ENCODE results near the gene ESPL1. TPM values are rescaled to one million over a fixed set of nuclear protein-coding genes. Genes with fewer than 3 reads are reported as not detected.
A peak's percentile ranks its signal among the peaks of the same experiment; 100 is the strongest.

The ESPL1 gene
- total RNA-seq (2014; rRNA removed; shearing (Covaris generic)) = 77.4 and 78.2 TPM in 2 replicates
- total RNA-seq (2022) = 121 and 137 TPM in 2 replicates
- Bru-seq, nascent RNA = percentile 77 among the genes with signal in this experiment
- BruChase-seq, experiment 1, labeled RNA remaining after a 6-hour chase = percentile 88 among the genes with signal in this experiment
- percentile 87 among the genes with signal in this experiment for BruChase-seq, experiment 2, labeled RNA remaining after a 2-hour chase
- long read RNA-seq, full-length matches to known transcripts = 30 of 153 reads
- long read RNA-seq, partial matches to known transcripts = 89 of 153 reads
- long read RNA-seq, other reads (novel, unspliced or antisense) = 34 of 153 reads

DNA sequence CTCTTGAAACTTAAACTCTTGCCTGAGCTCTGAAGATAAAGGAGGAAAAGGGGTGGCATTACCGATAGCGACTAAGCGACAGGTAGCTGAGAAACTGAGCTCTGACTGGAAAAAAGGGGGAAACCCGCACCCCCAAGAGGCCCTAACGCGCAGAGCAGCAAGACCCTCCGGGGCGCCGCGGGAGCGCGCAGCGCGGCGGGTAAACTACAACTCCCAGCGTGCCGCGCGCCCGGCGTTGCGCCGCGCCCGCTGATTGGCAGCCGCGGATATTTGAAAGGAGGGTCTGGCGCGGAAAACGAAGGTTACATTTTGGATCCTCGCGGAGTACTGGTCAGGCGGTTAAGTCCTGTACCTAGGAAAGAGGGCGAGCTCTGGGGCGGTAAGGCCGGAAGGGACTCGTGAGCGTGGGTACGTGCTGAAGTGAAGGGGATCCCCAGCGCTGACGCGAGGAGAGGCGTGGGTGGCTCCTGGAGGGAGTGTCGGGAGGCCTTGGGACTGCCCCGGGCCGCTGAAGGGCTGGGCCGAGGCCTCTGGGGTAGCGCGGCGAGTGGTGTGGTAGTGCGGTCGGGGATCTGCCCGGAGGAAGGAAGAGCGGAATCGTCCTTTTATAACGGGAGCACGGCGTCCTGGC, at the start of gene ESPL1:
Gene ESPL1, plus strand, starts transcription at position 301 of the 631 bp plus-strand sequence. CDS start 468 bp downstream, outside the sequence.
- DNase-seq (ENCODE audit: low spot score) = peak; percentile 94
- no peaks in the 10 kb centered on the region for H3K9me3 ChIP-seq (ENCODE audit: low read length)
- no peaks in the 10 kb centered on the region; the same call in 1 of the 2 replicates for H4K20me1 ChIP-seq (ENCODE audit: insufficient read depth, low read length)
- peaks cover 46% of the 10 kb centered on the region for H3K36me3 ChIP-seq (ENCODE audit: insufficient read depth, low read length)
- no peaks in the 10 kb centered on the region for H3K9me2 ChIP-seq (ENCODE audit: insufficient read depth, low read length)
- peak within 1 kb of the TSS; percentile 91 for H2AFZ ChIP-seq (ENCODE audit: low read length)
- POLR2A ChIA-PET = interaction anchor here (0.6 to 4.6 kb wide), 21 partner anchors 10 to 200 kb away, joined by 3 to 43 read pairs (median 6); partner anchors contain the start of genes ITGB7, PFDN5 and SP1
- H3K4me1 ChIP-seq (ENCODE audit: insufficient read depth, low read length, poor library complexity, severe bottlenecking) = peaks cover 31% of the 10 kb centered on the region
- peak within 1 kb of the TSS; percentile 56 for H3K27ac ChIP-seq (ENCODE audit: low read depth, low read length, poor library complexity, severe bottlenecking)
- peak within 1 kb of the TSS; percentile 94 for H3K4me2 ChIP-seq (ENCODE audit: low read length)
- peak within 1 kb of the TSS; percentile 87 for H3K4me3 ChIP-seq (ENCODE audit: low read depth, low read length, poor library complexity, severe bottlenecking)
- intact Hi-C loops (cut with micrococcal nuclease; ENCODE audit: unreplicated experiment) = loop anchor here (1.0 to 2.0 kb wide), 5 partner anchors 27 to 109 kb away; partner anchors contain the start of gene PFDN5
- TF ChIP-seq, protein P1, sequence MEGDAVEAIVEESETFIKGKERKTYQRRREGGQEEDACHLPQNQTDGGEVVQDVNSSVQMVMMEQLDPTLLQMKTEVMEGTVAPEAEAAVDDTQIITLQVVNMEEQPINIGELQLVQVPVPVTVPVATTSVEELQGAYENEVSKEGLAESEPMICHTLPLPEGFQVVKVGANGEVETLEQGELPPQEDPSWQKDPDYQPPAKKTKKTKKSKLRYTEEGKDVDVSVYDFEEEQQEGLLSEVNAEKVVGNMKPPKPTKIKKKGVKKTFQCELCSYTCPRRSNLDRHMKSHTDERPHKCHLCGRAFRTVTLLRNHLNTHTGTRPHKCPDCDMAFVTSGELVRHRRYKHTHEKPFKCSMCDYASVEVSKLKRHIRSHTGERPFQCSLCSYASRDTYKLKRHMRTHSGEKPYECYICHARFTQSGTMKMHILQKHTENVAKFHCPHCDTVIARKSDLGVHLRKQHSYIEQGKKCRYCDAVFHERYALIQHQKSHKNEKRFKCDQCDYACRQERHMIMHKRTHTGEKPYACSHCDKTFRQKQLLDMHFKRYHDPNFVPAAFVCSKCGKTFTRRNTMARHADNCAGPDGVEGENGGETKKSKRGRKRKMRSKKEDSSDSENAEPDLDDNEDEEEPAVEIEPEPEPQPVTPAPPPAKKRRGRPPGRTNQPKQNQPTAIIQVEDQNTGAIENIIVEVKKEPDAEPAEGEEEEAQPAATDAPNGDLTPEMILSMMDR (conservative IDR thresholded peaks at IDR 0.05; ENCODE audit: low read length) = peak; percentile 83
- no peak for TF ChIP-seq EZH2phosphoT487 (IDR thresholded peaks at IDR 0.05; ENCODE audit: borderline replicate concordance, low read depth, low read length)
- CTCF ChIA-PET (ENCODE audit: unreplicated experiment) = interaction anchor here (0.6 to 7.1 kb wide), 13 partner anchors 12 to 109 kb away, joined by 3 to 80 read pairs (median 5); a partner anchor contains a TSS
- BruUV-seq (replicated peaks) = no TSS peak
- H3K79me2 ChIP-seq (ENCODE audit: insufficient read depth, low read depth, low read length) = peaks cover 35% of the 10 kb centered on the region

DNA sequence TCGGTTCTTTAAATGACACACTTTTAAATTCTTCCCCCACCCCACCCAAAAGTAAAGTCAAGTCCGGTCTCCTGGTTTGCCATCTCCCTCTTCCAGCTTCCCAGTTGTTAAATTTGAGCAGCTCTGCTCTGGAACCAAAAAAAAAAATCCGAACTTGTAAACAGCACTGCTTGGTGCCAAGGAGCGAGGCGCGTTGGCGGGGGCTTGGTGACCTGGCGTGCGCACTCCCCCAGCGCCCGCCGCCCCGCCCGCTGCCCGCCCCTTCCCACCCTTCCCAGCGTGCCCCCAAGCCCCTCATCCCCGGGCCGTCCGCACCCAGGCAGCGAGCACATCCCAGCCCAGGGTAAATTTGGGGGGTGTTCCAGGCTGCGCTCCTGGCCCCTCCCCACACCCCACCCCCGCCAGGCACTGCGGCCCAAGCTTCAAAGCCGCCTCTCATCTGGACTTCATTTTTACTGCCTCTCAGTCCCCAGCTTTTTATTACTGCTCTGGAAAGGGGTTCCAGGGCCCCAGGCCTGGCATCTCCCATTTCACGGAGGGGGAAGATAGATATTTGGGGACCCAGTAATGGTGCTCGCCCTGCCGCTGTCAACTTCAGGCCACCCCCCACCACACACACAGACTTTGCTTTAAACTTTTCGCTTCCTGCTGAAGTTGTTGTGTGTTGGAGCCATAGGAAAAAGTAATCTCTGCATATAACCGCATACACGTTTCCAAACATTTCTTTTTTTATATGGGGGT, 49.4 kb upstream of the ESPL1 start:
- no peaks in the 10 kb centered on the region for H3K9me2 ChIP-seq (ENCODE audit: insufficient read depth, low read length)
- H3K4me1 ChIP-seq (ENCODE audit: insufficient read depth, low read length, poor library complexity, severe bottlenecking) = peaks cover 85% of the 10 kb centered on the region
- CTCF ChIA-PET (ENCODE audit: unreplicated experiment) = interaction anchor here (0.6 to 1.5 kb wide), 3 partner anchors 49 to 105 kb away, joined by 4 to 13 read pairs (median 7); partner anchors contain the start of gene ESPL1
- TF ChIP-seq, protein P1 (conservative IDR thresholded peaks at IDR 0.05; ENCODE audit: low read length) = no peak
- intact Hi-C loops (cut with micrococcal nuclease; ENCODE audit: unreplicated experiment) = no loop called here
- no TSS peak for BruUV-seq (replicated peaks)
- no peaks in the 10 kb centered on the region for H4K20me1 ChIP-seq (ENCODE audit: insufficient read depth, low read length)
- no peaks in the 10 kb centered on the region for H3K9me3 ChIP-seq (ENCODE audit: low read length)
- POLR2A ChIA-PET = interaction anchor here (0.6 to 3.4 kb wide), 5 partner anchors 10 to 452 kb away, joined by 3 to 21 read pairs (median 6); partner anchors contain the start of genes ESPL1 and ITGB7
- no peaks in the 10 kb centered on the region for H3K79me2 ChIP-seq (ENCODE audit: insufficient read depth, low read depth, low read length)
- peak overlapping the region; percentile 82; the same call in 1 of the 2 replicates for H2AFZ ChIP-seq (ENCODE audit: low read length)
- H3K36me3 ChIP-seq (ENCODE audit: insufficient read depth, low read length) = no peaks in the 10 kb centered on the region
- H3K4me3 ChIP-seq (ENCODE audit: low read depth, low read length, poor library complexity, severe bottlenecking) = peak overlapping the region; percentile 74
- no peak for DNase-seq (ENCODE audit: low spot score)
- H3K4me2 ChIP-seq (ENCODE audit: low read length) = peak overlapping the region; percentile 96
- no peak overlapping the region for H3K27ac ChIP-seq (ENCODE audit: low read depth, low read length, poor library complexity, severe bottlenecking)

All from OCI-LY7 (cell line).